GM21390 (cell line): ENCODE data around the gene SLC44A5.
"Not testable (repeated sequence)": the region's sequence is repeated elsewhere in the genome, so short reads cannot be mapped to it uniquely, and the experiment has no call there.

Experiments used
- ATAC-seq: cut with Tn5 transposase; IDR thresholded peaks from one replicate; pipeline ENCODE4 v1.9.1; 2021; ENCODE audit not compliant: unreplicated experiment

The SLC44A5 gene

DNA sequence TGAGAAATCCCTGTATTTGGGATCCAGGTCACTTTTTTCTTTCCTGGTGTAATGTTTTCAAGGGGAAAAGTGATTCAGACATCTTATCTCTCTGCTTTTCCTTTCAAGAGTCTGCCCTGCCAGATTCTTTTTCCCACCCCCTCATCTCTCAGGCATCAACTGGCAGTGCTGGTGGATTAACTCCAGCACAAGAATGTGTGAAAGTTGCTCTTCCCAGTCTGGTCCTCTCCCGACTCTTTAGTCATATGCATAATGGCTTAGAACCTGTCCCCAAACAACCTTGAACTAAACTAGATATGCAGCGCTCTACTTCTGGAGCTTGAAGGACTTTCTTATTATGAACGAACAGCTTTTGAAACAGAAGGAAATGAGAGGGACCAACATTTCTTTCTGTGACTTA, 88.5 kb downstream of the SLC44A5 start:
- no peak for ATAC-seq

DNA sequence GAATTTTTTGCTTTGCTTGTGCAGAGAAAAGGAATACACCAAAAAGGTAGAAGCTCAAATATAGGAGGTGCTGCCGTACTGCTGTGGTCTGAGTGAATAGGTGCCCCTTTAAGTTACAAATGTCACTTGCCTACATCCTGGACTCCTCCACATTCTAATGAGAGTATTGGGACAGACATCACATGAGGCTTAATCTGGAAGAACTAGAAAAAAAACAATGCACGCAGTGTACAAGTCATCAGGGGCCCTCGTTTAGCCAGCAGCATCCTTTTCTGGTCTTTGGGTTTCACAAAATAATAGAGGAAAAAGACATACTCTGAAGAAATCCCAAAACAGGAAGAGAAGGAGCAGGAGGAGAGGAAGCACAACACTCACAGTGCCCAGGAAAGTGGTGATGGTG, 89.3 kb downstream of the SLC44A5 start:
- ATAC-seq, result no peak

DNA sequence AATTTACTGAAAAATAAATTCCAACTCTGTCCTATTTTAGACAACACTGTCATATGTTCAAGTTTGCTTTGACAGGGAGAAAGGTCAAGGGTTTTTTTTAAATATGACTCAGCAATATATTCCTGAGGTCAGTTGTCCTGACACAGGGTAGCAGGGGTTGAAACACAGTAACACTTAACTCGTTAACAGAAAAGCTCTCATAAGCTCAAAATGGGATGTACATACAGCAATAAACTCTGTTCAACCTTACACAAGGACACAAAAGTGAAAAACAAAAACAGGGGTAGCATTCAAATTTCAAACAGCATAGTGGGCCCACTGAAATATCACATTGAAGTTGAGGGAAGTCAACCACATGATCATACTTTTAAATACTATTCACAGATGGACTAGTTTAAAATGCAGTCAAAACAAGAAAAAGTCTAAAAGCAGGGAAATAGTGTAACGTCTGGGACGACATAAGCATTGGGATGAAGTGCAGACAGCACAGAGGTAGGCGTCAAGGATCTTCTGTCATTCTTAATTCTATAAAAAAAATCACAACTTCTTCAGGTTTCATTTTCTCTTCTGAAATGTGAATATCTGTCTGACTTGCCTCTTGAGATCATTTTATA, 89.9 kb downstream of the SLC44A5 start:
- no peak for ATAC-seq

- ATAC-seq, result no peak
Observed at GRCh38 chr1:75519651-75520427, 91.1 kb downstream of the SLC44A5 start.

DNA sequence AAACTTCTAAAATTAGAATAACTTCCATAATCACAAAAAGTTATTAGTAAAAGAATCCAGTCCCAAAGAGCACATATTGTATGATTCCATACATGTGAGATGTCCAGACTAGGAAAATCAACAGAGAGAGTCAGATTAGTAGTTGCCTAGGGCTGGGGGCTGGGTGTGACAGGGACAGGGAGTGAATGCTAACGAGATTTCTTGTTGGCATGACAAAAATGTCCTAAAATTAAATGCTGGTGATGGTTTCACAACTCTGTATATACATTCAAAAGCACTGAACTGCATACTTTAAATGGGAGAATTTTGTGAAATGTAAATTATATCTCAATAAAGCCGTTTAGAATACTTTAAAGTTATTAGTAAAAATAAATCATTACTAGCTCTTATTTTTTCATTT, 92.2 kb downstream of the SLC44A5 start:
- ATAC-seq, result no peak

DNA sequence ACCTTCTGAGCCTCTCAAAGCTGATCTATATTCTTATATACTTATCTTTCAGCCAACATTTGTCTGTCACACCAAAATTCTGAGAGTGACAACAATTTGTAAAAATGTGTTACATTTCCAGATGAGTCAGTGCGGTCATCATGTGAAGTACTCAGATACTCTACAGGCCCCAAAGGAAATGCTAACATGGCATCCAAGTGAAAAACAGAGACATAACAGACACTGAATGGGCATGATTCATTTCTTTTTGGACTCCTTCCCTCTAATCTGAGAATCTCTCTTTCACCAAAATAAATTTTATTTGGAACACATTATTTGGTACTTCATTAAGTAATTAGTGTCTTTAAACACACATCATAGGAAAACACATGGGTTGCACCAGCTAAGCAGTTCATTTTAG, 96.6 kb downstream of the SLC44A5 start:
- no peak for ATAC-seq

- no peak for ATAC-seq
Observed at GRCh38 chr1:75506976-75507375, 103.9 kb downstream of the SLC44A5 start.

GRCh38 chr1:75503221-75503974, 107.5 kb downstream of the SLC44A5 start:
- ATAC-seq, result no peak

- no peak for ATAC-seq
Observed at GRCh38 chr1:75502776-75503175, 108.1 kb downstream of the SLC44A5 start.

DNA sequence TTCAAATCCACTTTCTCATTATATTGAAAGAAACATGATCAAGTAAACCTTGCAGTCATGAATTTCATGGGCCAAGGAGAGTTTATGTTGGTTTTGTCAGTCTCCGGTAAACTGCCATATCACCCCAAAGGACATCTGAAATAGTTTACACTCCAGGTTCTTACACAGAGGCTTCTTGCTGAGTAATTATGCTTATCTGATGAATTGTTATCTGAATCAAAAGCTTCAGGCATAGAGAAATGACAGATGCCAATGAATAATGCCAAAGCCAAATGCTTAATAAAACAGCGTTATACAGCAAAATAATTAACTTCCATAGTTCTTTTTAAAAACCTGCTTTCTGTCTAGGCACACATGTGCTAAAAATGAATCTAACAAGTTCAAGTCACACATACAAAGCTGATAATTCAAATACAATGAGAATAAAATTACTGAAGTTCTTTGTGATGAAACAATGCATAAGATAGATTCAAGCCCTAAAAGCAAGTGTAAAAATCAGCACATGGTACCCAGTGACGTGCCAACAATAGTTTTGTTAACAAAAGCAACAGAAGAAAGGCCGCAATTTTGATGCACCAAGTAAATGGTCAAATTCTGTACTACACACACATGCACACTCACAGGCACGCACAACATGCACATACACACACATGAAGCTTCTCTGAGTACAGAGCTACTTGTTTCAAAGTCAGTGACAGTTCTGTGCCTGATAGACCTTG, 109.2 kb downstream of the SLC44A5 start:
- ATAC-seq, result no peak

DNA sequence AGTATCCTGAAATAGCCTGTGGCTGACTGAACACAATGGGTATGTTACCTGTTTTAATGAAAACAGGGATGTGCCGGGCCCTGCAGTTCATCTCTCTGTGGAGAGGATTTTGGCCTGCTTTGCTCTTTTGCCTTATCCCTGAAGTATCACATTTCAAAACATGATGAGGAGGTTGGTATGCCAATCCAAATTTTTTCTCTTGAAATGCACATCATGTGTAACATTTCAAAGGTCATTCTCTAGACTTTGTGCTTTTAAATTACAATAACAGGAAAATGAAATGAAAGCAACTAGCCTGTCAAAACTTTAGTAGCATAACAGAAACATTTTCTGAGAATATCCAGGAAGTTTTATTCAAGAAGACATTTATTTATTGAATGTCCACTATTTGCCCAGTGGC, 118.9 kb downstream of the SLC44A5 start:
- no peak for ATAC-seq

DNA sequence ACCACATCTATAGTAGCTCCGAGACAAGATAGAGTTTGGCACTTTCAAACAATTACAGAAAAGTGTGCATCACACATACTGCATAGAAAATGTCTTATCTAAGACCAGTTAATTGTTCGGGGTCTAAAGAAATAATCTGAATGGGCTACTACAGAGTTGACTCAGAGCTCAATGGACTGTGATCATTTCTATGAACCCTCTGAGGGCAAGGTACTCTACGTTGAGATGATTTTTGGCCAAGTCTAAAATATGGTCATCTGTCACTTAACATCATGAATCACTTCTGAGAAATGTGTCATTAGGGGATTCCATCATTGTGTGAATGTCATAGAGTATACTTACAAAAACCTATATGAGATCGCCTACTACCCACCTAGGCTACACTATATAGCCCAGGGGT, 123.5 kb downstream of the SLC44A5 start:
- ATAC-seq, result no peak

- no peak for ATAC-seq
Observed at GRCh38 chr1:75484789-75485188, 126.1 kb downstream of the SLC44A5 start.

DNA sequence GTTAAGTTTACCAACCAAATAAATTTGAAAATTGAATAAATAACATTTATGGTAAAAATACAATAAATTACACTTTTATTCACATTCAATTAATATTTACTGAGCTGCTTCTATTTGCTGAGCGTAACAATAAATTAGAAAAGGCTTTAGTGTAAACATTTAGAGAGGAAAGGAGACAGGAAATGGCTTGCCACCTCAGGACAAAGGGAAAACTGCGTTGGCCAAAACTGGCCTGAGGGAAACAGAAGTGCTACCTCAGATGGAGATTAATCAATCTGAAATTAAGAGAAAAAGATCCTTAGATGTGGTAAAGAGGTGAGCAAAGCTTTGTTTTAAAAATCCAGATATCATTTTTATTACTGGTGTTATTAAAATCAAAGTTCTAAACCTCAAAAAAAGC, 128.0 kb downstream of the SLC44A5 start:
- ATAC-seq, result no peak

DNA sequence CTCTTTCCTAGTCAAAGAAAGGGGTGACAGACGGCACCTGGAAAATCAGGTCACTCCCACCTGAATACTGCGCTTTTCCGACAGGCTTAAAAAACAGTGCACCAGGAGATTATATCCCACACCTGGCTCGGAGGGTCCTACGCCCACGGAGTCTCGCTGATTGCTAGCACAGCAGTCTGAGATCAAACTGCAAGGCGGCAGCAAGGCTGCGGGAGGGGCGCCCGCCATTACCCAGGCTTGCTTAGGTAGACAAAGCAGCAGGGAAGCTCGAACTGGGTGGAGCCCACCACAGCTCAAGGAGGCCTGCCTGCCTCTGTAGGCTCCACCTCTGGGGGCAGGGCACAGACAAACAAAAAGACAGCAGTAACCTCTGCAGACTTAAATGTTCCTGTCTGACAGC, 134.4 kb downstream of the SLC44A5 start:
- ATAC-seq, result not testable (repeated sequence)

GRCh38 chr1:75475696-75476095, 135.2 kb downstream of the SLC44A5 start:
- no peak for ATAC-seq

- ATAC-seq, result no peak
Observed at GRCh38 chr1:75472971-75473603, 137.8 kb downstream of the SLC44A5 start.

DNA sequence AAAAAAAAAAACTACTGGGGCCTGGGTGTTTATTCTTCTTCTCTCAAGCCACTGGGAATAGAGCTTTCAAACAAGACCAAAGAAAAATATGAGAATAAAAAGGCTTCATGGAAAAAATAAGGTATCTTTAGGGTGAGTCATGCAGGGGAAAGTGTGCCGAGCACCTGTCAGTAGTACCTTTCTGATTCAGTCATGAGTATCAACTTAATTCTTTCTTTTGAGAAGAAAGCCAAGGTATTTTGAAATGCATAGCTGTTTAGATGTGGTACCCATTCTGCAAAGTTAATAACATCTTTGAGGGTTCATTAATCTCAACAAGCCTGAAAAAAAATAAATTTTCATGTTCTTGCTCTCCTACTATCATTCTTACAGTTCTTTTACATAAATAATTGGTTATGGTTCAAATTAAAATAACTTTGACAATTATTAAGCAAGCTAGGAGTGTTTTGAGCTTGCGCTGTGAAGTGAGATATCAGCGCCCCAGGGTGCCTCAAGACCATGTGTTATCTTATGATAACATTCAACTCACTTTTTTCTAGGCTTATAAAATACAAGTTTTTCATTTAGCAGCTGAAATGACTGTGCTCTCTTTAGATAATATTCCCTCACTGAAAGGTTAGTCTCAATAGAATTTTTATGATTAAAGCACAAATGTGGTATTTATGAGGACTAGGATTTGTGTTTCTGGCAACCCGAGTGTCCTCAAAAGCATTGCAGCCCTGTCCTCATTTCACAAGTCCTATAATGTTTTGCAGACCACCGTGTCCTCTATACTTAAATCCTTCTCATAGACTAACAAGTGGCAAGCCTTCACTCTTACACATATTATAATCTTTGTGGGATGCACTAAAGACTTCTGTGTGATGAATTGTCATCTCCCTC, 138.6 kb downstream of the SLC44A5 start:
- ATAC-seq, result no peak

DNA sequence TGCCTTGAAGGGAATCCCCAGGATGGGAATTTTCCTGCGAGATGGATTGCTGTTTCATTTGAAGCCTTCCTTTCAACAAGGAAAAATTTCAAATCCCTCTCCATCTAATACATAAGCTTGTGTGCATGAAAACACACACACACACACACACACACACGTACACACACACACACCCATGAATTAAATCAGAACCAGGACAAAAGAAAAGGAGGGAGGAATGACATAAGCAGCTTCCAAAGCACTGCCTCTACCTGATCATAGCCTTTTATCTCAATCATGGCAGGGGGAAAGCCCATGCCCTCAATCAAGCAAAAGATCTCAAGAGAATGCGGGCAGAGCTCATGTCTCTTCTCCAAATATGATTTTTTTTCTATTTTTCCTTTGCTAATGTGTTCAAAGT, 139.7 kb downstream of the SLC44A5 start:
- ATAC-seq, result no peak

- no peak for ATAC-seq
Observed at GRCh38 chr1:75470448-75470847, 140.5 kb downstream of the SLC44A5 start.
